Parathyroid adenoma (tissue), 2 donors: ENCODE data around the gene TMEM145.

Source experiments
- H2AFZ ChIP-seq: fragments of 300-600 bp; sonication (generic); one replicate; pipeline ENCODE4 v1.7.0; 2017; ENCODE audit warnings: antibody characterized with exemption, mild to moderate bottlenecking
- H3K27ac ChIP-seq: fragments of 300-600 bp; sonication (generic); one replicate; pipeline ENCODE4 v1.7.0; 2017
- H3K27me3 ChIP-seq: fragments of 300-600 bp; sonication (generic); one replicate; pipeline ENCODE4 v1.7.0; 2017; ENCODE audit warnings: low read length; ENCODE audit not compliant: control insufficient read depth, insufficient read depth
- H3K36me3 ChIP-seq: fragments of 300-600 bp; sonication (generic); one replicate; pipeline ENCODE4 v1.7.0; 2017; ENCODE audit warnings: low read length; ENCODE audit not compliant: control insufficient read depth, insufficient read depth
- H3K4me1 ChIP-seq: fragments of 300-600 bp; sonication (generic); one replicate; pipeline ENCODE4 v1.7.0; 2017; ENCODE audit warnings: control low read depth
- H3K4me2 ChIP-seq: fragments of 300-600 bp; sonication (generic); one replicate; pipeline ENCODE4 v1.7.0; 2017; ENCODE audit warnings: low read length
- H3K4me3 ChIP-seq: fragments of 300-600 bp; sonication (generic); one replicate; pipeline ENCODE4 v1.7.0; 2017; ENCODE audit warnings: low read depth, low read length
- H3K79me2 ChIP-seq: fragments of 300-600 bp; sonication (generic); one replicate; pipeline ENCODE4 v1.7.0; 2017; ENCODE audit warnings: control low read depth
- H3K9ac ChIP-seq: fragments of 300-600 bp; sonication (generic); one replicate; pipeline ENCODE4 v1.7.0; 2017; ENCODE audit warnings: mild to moderate bottlenecking
- H3K9me3 ChIP-seq: fragments of 300-600 bp; sonication (generic); one replicate; pipeline ENCODE4 v1.7.0; 2017; ENCODE audit warnings: low read length; ENCODE audit not compliant: control insufficient read depth
- CTCF ChIP-seq: fragments of 300-600 bp; sonication (generic); IDR thresholded peaks from one replicate; pipeline ENCODE4 v1.7.0; 2017; ENCODE audit warnings: antibody characterized with exemption, mild to moderate bottlenecking
- donor health status: primary hyperparathyroidism.

Gene TMEM145

GRCh38 chr19:42288881-42289555 is 24.1 kb upstream of the TMEM145 start:
- no peak for TF ChIP-seq CTCF
- Histone ChIP-seq H3K9me3 (no peaks in the 10 kb centered on the region), H3K27ac (no peak overlapping the region), H3K36me3 (no peaks in the 10 kb centered on the region), H2AFZ (no peak overlapping the region), H3K27me3 (no peaks in the 10 kb centered on the region), H3K4me3 (no peak overlapping the region), H3K79me2 (no peaks in the 10 kb centered on the region), H3K4me2 (no peak overlapping the region), H3K9ac (no peak overlapping the region), H3K4me1 (peaks cover 20% of the 10 kb centered on the region)

GRCh38 chr19:42289556-42290041 is 23.5 kb upstream of the TMEM145 start:
- no peak overlapping the region for H3K9ac ChIP-seq
- H2AFZ ChIP-seq: no peak overlapping the region
- no peak overlapping the region for H3K4me3 ChIP-seq
- H3K4me2 ChIP-seq: no peak overlapping the region
- no peaks in the 10 kb centered on the region for H3K36me3 ChIP-seq
- H3K9me3 ChIP-seq: no peaks in the 10 kb centered on the region
- TF ChIP-seq CTCF: no peak
- H3K27ac ChIP-seq: no peak overlapping the region
- H3K79me2 ChIP-seq: no peaks in the 10 kb centered on the region
- peaks cover 19% of the 10 kb centered on the region for H3K4me1 ChIP-seq
- H3K27me3 ChIP-seq: no peaks in the 10 kb centered on the region

- no peak overlapping the region for H3K4me2 ChIP-seq
- no peaks in the 10 kb centered on the region for H3K9me3 ChIP-seq
- no peak overlapping the region for H3K27ac ChIP-seq
- TF ChIP-seq CTCF: no peak
- no peak overlapping the region for H3K9ac ChIP-seq
- H3K36me3 ChIP-seq: no peaks in the 10 kb centered on the region
- H3K4me3 ChIP-seq: no peak overlapping the region
- no peaks in the 10 kb centered on the region for H3K27me3 ChIP-seq
- H2AFZ ChIP-seq: no peak overlapping the region
- no peaks in the 10 kb centered on the region for H3K79me2 ChIP-seq
- peaks cover 14% of the 10 kb centered on the region for H3K4me1 ChIP-seq
Measured at GRCh38 chr19:42290136-42290522, 23.0 kb upstream of the TMEM145 start.

DNA sequence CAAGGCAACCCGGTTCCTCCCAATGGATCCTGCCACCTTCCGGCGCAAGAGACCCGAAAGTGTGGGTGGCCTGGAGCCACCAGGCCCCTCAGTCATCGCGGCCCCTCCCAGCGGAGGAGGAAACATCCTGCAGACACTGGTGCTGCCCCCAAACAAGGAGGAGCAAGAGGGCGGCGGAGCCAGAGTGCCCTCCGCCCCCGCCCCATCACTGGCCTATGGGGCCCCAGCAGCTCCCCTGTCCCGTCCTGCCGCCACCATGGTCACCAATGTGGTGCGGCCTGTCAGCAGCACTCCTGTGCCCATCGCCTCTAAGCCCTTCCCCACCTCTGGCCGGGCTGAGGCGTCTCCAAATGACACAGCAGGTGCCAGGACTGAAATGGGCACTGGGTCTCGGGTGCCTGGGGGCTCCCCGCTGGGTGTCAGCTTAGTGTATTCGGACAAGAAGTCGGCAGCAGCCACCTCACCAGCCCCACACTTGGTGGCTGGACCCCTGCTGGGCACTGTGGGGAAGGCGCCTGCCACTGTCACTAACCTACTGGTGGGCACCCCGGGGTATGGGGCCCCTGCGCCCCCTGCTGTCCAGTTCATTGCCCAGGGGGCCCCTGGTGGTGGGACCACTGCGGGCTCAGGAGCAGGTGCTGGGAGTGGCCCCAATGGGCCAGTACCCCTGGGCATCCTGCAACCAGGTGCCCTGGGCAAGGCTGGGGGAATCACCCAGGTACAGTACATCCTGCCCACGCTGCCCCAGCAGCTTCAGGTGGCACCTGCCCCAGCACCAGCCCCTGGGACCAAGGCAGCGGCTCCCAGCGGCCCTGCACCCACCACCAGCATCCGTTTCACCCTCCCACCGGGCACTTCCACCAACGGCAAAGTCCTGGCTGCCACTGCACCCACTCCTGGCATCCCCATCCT is 22.3 kb upstream of the TMEM145 start:
- peak; percentile 48 for TF ChIP-seq CTCF
- H3K4me1 ChIP-seq: peaks cover 9% of the 10 kb centered on the region
- H3K4me2 ChIP-seq: no peak overlapping the region
- H3K79me2 ChIP-seq: no peaks in the 10 kb centered on the region
- H3K27ac ChIP-seq: no peak overlapping the region
- no peak overlapping the region for H2AFZ ChIP-seq
- no peaks in the 10 kb centered on the region for H3K36me3 ChIP-seq
- no peaks in the 10 kb centered on the region for H3K9me3 ChIP-seq
- no peaks in the 10 kb centered on the region for H3K27me3 ChIP-seq
- no peak overlapping the region for H3K4me3 ChIP-seq
- no peak overlapping the region for H3K9ac ChIP-seq
